ENCODE results near the gene MYO9A. TPM values are rescaled to one million over a fixed set of nuclear protein-coding genes. Genes with fewer than 3 reads are reported as not detected.

MYO9A gene
- total RNA-seq, 1 experiment from 2014 or later, result 21.4 TPM

DNA sequence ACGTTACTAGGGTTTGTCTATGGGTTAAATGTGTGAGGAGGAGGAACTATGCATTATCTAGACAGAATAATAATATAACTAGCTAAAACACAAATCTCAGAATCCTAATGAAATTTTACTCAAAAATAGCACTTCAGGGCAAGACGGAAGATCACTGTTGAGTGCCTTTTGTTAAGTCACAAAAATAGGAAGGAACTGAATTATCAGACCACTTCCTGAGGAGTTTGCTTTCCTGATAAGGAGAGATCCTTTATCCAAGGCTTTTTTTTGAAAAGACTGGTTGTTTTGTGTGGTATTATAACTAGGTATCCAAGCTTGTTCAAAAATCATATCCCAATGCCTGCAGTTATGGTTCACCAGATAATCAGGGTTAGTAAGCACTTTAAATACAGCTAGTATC lies 273.0 kb downstream of the MYO9A start:
- Histone ChIP-seq H2BK12ac (ENCODE audit: insufficient read length, low read depth, low read length) (no peak overlapping the region), H2BK120ac (ENCODE audit: low read depth, low read length, poor library complexity, severe bottlenecking) (no peak overlapping the region), H3K79me2 (ENCODE audit: insufficient read depth, low read length) (no peaks in the 10 kb centered on the region), H3K79me1 (ENCODE audit: insufficient read depth, low read depth, low read length, poor library complexity, severe bottlenecking) (no peaks in the 10 kb centered on the region), H3K27ac (ENCODE audit: insufficient read length, low read depth, low read length) (no peak overlapping the region), H3K9me3 (ENCODE audit: control insufficient read depth, low read depth, low read length) (no peaks in the 10 kb centered on the region), H2BK20ac (ENCODE audit: low read depth, low read length, poor library complexity, severe bottlenecking) (no peak overlapping the region), H2AK5ac (ENCODE audit: insufficient read length, low read length) (no peak overlapping the region), H3K23me2 (ENCODE audit: insufficient read length, low read depth, low read length, poor library complexity, severe bottlenecking) (no peaks in the 10 kb centered on the region), H4K20me1 (ENCODE audit: control insufficient read depth, insufficient read depth, insufficient read length) (no peaks in the 10 kb centered on the region), H3K4ac (ENCODE audit: low read depth, low read length) (no peak overlapping the region), H2AFZ (ENCODE audit: low read length) (no peak overlapping the region), H4K91ac (ENCODE audit: insufficient read length, low read depth, low read length) (no peak overlapping the region), H3K27me3 (ENCODE audit: insufficient read depth, low read length) (no peaks in the 10 kb centered on the region), H3K18ac (ENCODE audit: insufficient read length, low read depth, low read length) (no peak overlapping the region), H3K4me2 (ENCODE audit: insufficient read depth, insufficient read length, low read length) (no peak overlapping the region), H3K4me1 (ENCODE audit: insufficient read depth, low read length) (no peaks in the 10 kb centered on the region), H4K5ac (ENCODE audit: insufficient read length, low read depth, low read length) (no peak overlapping the region), H3K23ac (ENCODE audit: insufficient read length, low read depth, low read length) (no peak overlapping the region), H2BK15ac (ENCODE audit: low read depth, low read length) (no peak overlapping the region), H3T11ph (ENCODE audit: low read length) (no peak overlapping the region), H3K56ac (ENCODE audit: insufficient read length, low read depth, low read length) (no peak overlapping the region), H3K14ac (ENCODE audit: insufficient read depth, low read length) (no peak overlapping the region), H2BK5ac (ENCODE audit: insufficient read length, low read length) (no peak overlapping the region), H4K8ac (replicated peaks; ENCODE audit: insufficient read length, low read depth, low read length) (no peak overlapping the region), H3K9ac (ENCODE audit: extremely low read depth, insufficient read length, low read length) (no peak overlapping the region)
- no peak for TF ChIP-seq CTCF (conservative IDR thresholded peaks at IDR 0.05)
- Mint-ChIP-seq H3K27ac (no peak overlapping the region), H3K4me3 (no peak overlapping the region), H3K27me3 (ENCODE audit: low read depth) (peaks cover 2% of the 10 kb centered on the region; the same call in 1 of the 2 replicates), H3K9me3 (no peaks in the 10 kb centered on the region), H3K36me3 (ENCODE audit: insufficient read depth in 1 of 3, low read depth in 3 of 3) (peaks cover 9 to 16% (median 14%) of the 10 kb centered on the region in 3 experiments; a peak in 6 of 7 replicates), H3K4me1 (no peaks in the 10 kb centered on the region)
- WGBS (ENCODE audit: extremely low coverage, insufficient read length, low lambda C conversion rate), result no CpG with 5 or more reads among the region's 2 CpGs
- no peak for DNase-seq
